ENCODE results near the gene OGFR.

Gene OGFR

DNA sequence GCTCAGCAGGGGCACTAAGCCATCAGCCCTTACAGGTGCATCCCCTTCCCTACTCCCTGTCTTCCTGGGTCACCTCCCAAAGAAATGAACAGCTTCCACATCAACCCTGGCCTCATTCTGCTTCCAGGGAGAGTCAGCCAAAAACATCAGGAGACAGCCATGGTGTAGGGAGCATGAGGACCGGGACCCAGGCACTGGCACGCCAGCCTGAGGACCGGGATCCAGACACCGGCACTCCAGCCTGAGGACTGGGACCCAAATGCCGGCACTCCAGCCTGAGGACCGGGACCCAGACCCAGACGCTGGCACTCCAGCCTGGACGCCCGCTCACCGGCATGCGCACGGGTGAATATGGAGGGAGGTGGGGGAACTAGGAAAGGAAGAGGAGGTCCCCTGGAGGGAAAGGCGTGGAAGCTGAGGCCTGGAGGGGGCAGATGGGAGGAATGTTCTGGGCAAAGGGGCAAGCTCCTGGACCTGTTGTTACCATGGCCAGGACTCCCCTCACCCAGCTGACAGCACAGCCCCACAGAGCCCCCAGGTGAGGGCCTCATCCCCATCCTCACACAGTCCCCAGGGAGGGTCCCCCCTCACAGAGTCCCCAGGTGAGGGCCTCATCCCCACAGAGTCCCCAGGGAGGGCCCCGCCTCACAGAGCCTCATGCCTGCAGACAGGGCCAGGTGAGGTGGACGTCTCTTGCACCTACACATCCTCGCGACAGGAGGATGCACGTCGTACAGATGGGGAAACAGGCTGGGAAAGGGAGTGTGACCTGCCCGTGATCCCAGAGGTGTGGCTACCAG lies 34.3 kb upstream of the OGFR start:
- no peak for DNase-seq

GRCh38 chr20:62770916-62771315 lies 33.7 kb upstream of the OGFR start:
- no peak for DNase-seq

- no peak for DNase-seq
These were observed 33.1 kb upstream of the OGFR start for GRCh38 chr20:62771396-62772102.

GRCh38 chr20:62772103-62772611 lies 32.5 kb upstream of the OGFR start:
- DNase-seq: no peak

DNA sequence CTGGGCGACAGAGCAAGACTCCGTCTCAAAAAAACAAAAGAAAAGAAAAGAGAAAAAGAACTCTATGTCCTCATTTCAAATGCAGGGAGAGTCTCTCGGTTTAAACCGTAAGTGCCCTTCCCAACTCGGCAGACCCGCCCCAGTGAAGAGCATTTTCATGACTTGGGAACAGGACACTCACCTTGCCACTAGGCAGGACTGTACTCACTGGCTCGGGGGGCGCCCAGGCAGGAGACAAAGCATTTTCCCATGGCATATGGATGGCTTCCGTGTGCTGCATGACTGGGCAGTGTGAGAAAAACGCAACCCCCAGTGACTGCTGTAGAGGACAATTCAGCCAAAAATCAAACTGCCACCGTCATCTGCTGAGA lies 32.0 kb upstream of the OGFR start:
- no peak for DNase-seq

DNA sequence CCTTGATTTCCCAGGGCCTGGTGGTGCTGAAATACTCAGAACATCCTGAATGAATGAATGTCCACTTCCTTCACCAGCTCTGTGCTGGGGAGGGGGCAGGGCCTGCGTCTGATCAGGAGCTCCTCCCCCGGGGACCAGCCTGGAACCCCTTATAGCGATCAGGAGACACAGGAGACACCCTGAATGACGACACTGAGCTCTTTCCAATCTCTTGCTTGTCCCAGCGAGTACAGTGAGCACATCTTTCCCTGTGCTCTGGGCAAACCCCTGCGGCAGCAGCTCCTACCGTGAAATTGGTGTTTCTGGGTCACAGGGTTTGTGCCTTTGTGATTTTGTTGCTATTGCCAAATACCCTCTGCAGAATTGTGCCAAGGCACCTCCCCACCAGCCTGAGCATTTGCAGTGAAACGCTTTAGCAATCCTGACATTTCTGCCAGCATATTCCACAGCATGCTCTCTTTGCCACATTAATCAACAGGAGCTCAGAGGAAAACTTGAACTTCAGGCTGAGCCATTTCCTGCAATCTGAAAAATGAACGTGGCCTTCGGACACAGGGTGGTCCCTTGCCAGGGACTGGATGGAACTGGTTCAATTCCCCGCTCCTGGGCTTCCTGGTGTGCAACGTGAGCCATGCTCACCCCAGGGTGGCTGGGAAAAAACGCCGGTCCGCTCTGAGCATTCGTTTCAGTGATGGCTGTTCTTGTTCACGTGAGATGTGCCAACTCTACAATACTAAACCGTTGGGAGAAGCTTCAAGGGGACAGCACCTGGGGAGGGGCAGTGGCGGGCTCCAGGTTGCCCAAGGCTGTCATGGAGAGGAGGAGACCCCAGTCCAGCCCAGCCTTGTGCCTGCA lies 31.4 kb upstream of the OGFR start:
- no peak for DNase-seq

- no peak for DNase-seq
These were observed 30.6 kb upstream of the OGFR start for GRCh38 chr20:62773845-62774714.

GRCh38 chr20:62774762-62775161 lies 29.9 kb upstream of the OGFR start:
- DNase-seq: no peak

GRCh38 chr20:62775206-62775605 lies 29.4 kb upstream of the OGFR start:
- no peak for DNase-seq

DNA sequence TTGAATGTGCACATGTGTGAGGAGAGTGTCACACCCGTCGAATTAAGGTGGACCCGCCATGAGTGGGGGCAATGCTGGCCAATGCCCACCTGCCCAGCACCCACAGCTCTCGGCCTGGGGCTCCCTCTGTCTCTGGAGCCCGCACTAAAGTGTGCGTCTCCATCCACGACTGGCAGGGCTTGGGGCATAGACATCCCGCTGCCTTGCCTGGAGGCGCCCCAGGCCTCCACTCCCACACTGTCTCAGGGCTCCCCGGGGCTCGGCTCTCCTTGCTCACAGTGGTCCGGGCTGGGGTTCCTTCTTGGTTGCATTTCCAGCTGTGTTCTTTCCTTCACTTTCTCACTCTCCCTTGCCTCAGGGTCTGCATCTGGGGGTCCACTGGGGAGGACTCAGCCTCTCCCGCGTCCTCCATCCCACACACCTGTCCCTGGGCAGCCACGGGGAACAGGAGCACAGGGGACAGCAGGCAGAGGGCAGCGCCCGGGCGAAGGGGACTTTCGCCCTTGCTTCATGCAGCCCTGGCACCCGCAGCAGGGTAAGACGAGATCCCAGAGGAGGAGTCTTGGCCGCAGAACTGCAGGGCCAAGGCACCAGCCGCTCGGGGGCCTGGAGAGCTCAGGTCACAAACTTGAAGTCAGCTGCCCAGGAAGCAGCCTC lies 28.5 kb upstream of the OGFR start:
- no peak for DNase-seq

- no peak for DNase-seq
These were observed 27.7 kb upstream of the OGFR start for GRCh38 chr20:62776692-62777527.

- DNase-seq: no peak
These were observed 27.2 kb upstream of the OGFR start for GRCh38 chr20:62777528-62777830.

GRCh38 chr20:62778058-62778457 lies 26.6 kb upstream of the OGFR start:
- no peak for DNase-seq

GRCh38 chr20:62778601-62779416 lies 25.8 kb upstream of the OGFR start:
- no peak for DNase-seq

DNA sequence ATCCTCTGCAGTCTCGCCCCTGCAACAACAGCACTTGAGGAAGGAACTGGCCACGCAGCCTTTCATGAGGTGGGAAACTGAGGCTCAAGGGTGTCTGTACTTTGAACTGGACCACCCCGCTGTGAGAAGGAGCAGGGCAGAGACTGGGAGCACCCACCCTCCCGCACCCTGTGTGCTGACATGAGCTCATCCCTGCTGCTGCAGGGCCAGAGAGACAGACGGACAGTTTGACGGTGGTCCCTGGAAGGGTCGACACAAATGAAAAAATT lies 25.3 kb upstream of the OGFR start:
- DNase-seq: no peak

- DNase-seq: no peak
These were observed 24.4 kb upstream of the OGFR start for GRCh38 chr20:62780204-62780603.

- no peak for DNase-seq
These were observed 23.9 kb upstream of the OGFR start for GRCh38 chr20:62780696-62781095.

DNA sequence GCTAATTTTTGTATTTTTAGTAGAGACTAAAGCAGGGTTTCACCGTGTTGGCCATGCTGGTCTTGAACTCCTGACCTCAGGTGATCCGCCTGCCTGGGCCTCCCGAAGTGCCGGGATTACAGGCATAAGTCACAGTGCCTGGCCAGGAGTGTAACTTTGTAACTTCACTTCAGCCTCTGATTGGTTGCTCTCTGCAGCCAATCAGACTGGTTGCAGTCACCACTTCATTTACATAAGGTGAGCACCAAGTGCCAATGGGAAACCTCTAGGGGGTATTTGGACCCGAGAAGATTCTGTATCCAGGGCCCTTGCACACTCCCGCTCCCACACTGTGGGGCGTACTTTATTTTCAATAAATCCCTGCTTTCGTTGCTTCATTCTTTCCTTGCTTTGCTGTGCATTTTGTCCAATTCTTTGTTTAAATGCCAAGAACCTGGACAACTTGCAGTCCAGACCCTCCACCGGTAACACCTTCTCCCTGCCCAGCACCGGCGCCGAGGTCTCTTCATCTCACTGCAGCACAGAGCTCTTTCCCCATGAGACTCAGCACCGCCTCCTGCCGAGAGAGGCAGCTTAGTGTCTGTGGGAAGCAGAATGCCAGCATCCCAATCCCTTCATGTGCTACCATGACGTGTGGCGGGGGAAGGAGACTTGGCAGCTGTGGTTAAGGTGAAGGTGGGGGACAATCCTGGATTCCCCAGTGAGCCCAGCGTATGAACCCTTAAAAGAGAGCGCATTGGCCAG lies 22.3 kb upstream of the OGFR start:
- DNase-seq: no peak

GRCh38 chr20:62782893-62783278 lies 21.7 kb upstream of the OGFR start:
- no peak for DNase-seq

DNA sequence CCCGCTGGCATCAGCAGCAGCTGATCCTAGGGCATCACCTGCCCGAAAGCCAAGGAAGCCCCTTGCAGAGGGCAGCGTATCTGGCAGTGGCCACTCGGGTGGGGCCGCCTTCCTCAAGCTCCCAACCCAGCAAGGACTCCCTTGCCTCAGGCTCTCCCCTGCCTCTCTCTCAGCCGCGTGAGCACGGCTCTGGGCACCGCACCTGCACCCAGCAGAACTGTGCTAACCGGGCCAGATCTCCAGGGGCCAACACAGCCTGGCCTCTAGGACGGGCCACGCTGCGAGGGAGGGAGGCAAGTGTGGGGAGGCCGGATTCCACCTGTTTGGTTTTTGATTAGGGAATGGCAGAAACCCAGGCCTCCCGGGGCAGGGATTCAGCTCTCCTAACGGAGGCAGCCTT lies 20.1 kb upstream of the OGFR start:
- DNase-seq: no peak
